HG02840 (cell line): ENCODE data around the gene SLC5A12.

Experiments
- ATAC-seq: cut with Tn5 transposase; IDR thresholded peaks from one replicate; pipeline ENCODE4 v1.9.1; 2021; ENCODE audit warnings: mild to moderate bottlenecking, moderate library complexity, moderate number of reproducible peaks; ENCODE audit not compliant: unreplicated experiment, low FRiP score

The SLC5A12 gene

GRCh38 chr11:26726960-26727359 lies 5.1 kb upstream of the SLC5A12 start:
- ATAC-seq, result no peak

GRCh38 chr11:26719998-26720397 lies 1.9 kb downstream of the SLC5A12 start:
- ATAC-seq, result no peak

- no peak for ATAC-seq
Measured at GRCh38 chr11:26719289-26719973, 2.4 kb downstream of the SLC5A12 start.

- ATAC-seq, result no peak
Measured at GRCh38 chr11:26717771-26718170, 4.1 kb downstream of the SLC5A12 start.

- no peak for ATAC-seq
Measured at GRCh38 chr11:26715133-26715532, 6.7 kb downstream of the SLC5A12 start.

- ATAC-seq, result no peak
Measured at GRCh38 chr11:26712497-26712896, 9.4 kb downstream of the SLC5A12 start.

- no peak for ATAC-seq
Measured at GRCh38 chr11:26710489-26710888, 11.4 kb downstream of the SLC5A12 start.

GRCh38 chr11:26708736-26709456 lies 13.0 kb downstream of the SLC5A12 start:
- no peak for ATAC-seq

GRCh38 chr11:26706181-26706580 lies 15.7 kb downstream of the SLC5A12 start:
- ATAC-seq, result no peak

GRCh38 chr11:26704249-26704648 lies 17.6 kb downstream of the SLC5A12 start:
- ATAC-seq, result no peak

GRCh38 chr11:26703411-26704191 lies 18.3 kb downstream of the SLC5A12 start:
- no peak for ATAC-seq

GRCh38 chr11:26702406-26702805 lies 19.5 kb downstream of the SLC5A12 start:
- no peak for ATAC-seq

GRCh38 chr11:26700574-26701235 lies 21.2 kb downstream of the SLC5A12 start:
- ATAC-seq, result no peak

GRCh38 chr11:26698224-26698623 lies 23.6 kb downstream of the SLC5A12 start:
- no peak for ATAC-seq

GRCh38 chr11:26696330-26696729 lies 25.5 kb downstream of the SLC5A12 start:
- no peak for ATAC-seq

- ATAC-seq, result no peak
Measured at GRCh38 chr11:26688701-26689100, 33.2 kb downstream of the SLC5A12 start.

GRCh38 chr11:26687351-26687750 lies 34.5 kb downstream of the SLC5A12 start:
- ATAC-seq, result no peak

- ATAC-seq, result no peak
Measured at GRCh38 chr11:26677566-26677965, 44.3 kb downstream of the SLC5A12 start.

- ATAC-seq, result no peak
Measured at GRCh38 chr11:26676641-26677040, 45.2 kb downstream of the SLC5A12 start.

- no peak for ATAC-seq
Measured at GRCh38 chr11:26675233-26675928, 46.5 kb downstream of the SLC5A12 start.
